HEK293 (cell line): ENCODE results near the gene CAPS.

Experiments used
- PRDM1 ChIP-seq: fragments of 450-650 bp; formaldehyde crosslinking; IDR thresholded peaks from 2 replicates; pipeline ENCODE4; 2016; ENCODE audit warnings: missing biosample characterization, missing genetic modification characterization
- PRDM6 ChIP-seq: fragments of 450-650 bp; formaldehyde crosslinking; IDR thresholded peaks from 2 replicates; pipeline ENCODE4 v1.5.1; 2017; ENCODE audit warnings: missing biosample characterization, missing genetic modification characterization
- ZBTB10 ChIP-seq: fragments of 450-650 bp; formaldehyde crosslinking; IDR thresholded peaks from 2 replicates; pipeline ENCODE4 v1.5.1; 2016; ENCODE audit warnings: missing biosample characterization, missing genetic modification characterization
- ZBTB17 ChIP-seq: fragments of 450-650 bp; formaldehyde crosslinking; IDR thresholded peaks from 2 replicates; pipeline ENCODE4 v1.5.1; 2016; ENCODE audit warnings: missing biosample characterization, missing genetic modification characterization
- ZBTB21 ChIP-seq: fragments of 450-650 bp; formaldehyde crosslinking; IDR thresholded peaks from 2 replicates; pipeline ENCODE4 v1.5.1; 2017; ENCODE audit warnings: missing biosample characterization, missing genetic modification characterization
- ZBTB48 ChIP-seq: fragments of 450-650 bp; formaldehyde crosslinking; IDR thresholded peaks from 2 replicates; pipeline ENCODE4 v1.5.1; 2016; ENCODE audit warnings: missing biosample characterization, missing genetic modification characterization
- ZBTB49 ChIP-seq: fragments of 450-650 bp; formaldehyde crosslinking; IDR thresholded peaks from 2 replicates; pipeline ENCODE4 v1.5.1; 2016; ENCODE audit warnings: missing biosample characterization, missing genetic modification characterization, low read depth
- ZFHX2 ChIP-seq: fragments of 450-650 bp; formaldehyde crosslinking; conservative IDR thresholded peaks from 2 replicates; pipeline ENCODE4 v1.5.1; 2016; ENCODE audit warnings: missing biosample characterization, missing genetic modification characterization
- ZIC2 ChIP-seq: fragments of 450-650 bp; formaldehyde crosslinking; IDR thresholded peaks from 2 replicates; pipeline ENCODE4 v1.5.1; 2016; ENCODE audit warnings: missing biosample characterization, missing genetic modification characterization
- ZNF10 ChIP-seq: fragments of 450-650 bp; formaldehyde crosslinking; IDR thresholded peaks from 2 replicates; pipeline ENCODE4 v1.5.1; 2017; ENCODE audit warnings: missing biosample characterization, missing genetic modification characterization
- ZNF133 ChIP-seq: fragments of 450-650 bp; formaldehyde crosslinking; IDR thresholded peaks from 2 replicates; pipeline ENCODE4 v1.5.1; 2016; ENCODE audit warnings: missing biosample characterization, missing genetic modification characterization
- ZNF140 ChIP-seq: fragments of 450-650 bp; formaldehyde crosslinking; IDR thresholded peaks from 2 replicates; pipeline ENCODE4 v1.5.1; 2016; ENCODE audit warnings: missing biosample characterization, missing genetic modification characterization
- ZNF473 ChIP-seq: fragments of 450-650 bp; formaldehyde crosslinking; IDR thresholded peaks from 2 replicates; pipeline ENCODE4 v1.5.1; 2017; ENCODE audit warnings: missing biosample characterization, missing genetic modification characterization
- ZNF48 ChIP-seq: fragments of 450-650 bp; formaldehyde crosslinking; IDR thresholded peaks from 2 replicates; pipeline ENCODE4 v1.5.1; 2016; ENCODE audit warnings: missing biosample characterization, missing genetic modification characterization
- ZNF501 ChIP-seq: fragments of 450-650 bp; formaldehyde crosslinking; IDR thresholded peaks from 2 replicates; pipeline ENCODE4 v1.5.1; 2016; ENCODE audit warnings: missing biosample characterization, missing genetic modification characterization
- ZNF558 ChIP-seq: fragments of 450-650 bp; formaldehyde crosslinking; IDR thresholded peaks from 2 replicates; pipeline ENCODE4 v1.5.1; 2016; ENCODE audit warnings: missing biosample characterization, missing genetic modification characterization
- ZNF596 ChIP-seq: fragments of 450-650 bp; IDR thresholded peaks from 2 replicates; pipeline ENCODE4 v1.5.0; 2018; ENCODE audit warnings: missing biosample characterization, mild to moderate bottlenecking, missing genetic modification characterization, moderate library complexity
- ZNF629 ChIP-seq: fragments of 450-650 bp; formaldehyde crosslinking; IDR thresholded peaks from 2 replicates; pipeline ENCODE4 v1.5.1; 2017; ENCODE audit warnings: missing biosample characterization, missing genetic modification characterization
- ZNF654 ChIP-seq: fragments of 450-650 bp; formaldehyde crosslinking; IDR thresholded peaks from 2 replicates; pipeline ENCODE4 v1.5.1; 2016; ENCODE audit warnings: low read depth, missing biosample characterization, missing genetic modification characterization
- ZNF747 ChIP-seq: fragments of 450-650 bp; formaldehyde crosslinking; IDR thresholded peaks from 2 replicates; pipeline ENCODE4 v1.5.1; 2016; ENCODE audit warnings: missing biosample characterization, missing genetic modification characterization
- TF ChIP-seq, protein P1 (sequence below): fragments of 450-650 bp; formaldehyde crosslinking; IDR thresholded peaks from 2 replicates; pipeline ENCODE4 v1.5.1; 2016; ENCODE audit warnings: missing biosample characterization, missing genetic modification characterization
- TF ChIP-seq, protein P2 (sequence below): fragments of 450-650 bp; formaldehyde crosslinking; IDR thresholded peaks from 2 replicates; pipeline ENCODE4 v1.5.1; 2016; ENCODE audit warnings: missing biosample characterization, missing genetic modification characterization
- TF ChIP-seq, protein P3 (sequence below): fragments of 450-650 bp; formaldehyde crosslinking; optimal IDR thresholded peaks from 2 replicates; pipeline ENCODE3; 2016; ENCODE audit warnings: missing biosample characterization, mild to moderate bottlenecking, missing genetic modification characterization
- TF ChIP-seq, protein P4 (sequence below): fragments of 450-650 bp; formaldehyde crosslinking; IDR thresholded peaks from 2 replicates; pipeline ENCODE4 v1.5.1; 2016; ENCODE audit warnings: missing biosample characterization, missing genetic modification characterization

Gene CAPS

DNA sequence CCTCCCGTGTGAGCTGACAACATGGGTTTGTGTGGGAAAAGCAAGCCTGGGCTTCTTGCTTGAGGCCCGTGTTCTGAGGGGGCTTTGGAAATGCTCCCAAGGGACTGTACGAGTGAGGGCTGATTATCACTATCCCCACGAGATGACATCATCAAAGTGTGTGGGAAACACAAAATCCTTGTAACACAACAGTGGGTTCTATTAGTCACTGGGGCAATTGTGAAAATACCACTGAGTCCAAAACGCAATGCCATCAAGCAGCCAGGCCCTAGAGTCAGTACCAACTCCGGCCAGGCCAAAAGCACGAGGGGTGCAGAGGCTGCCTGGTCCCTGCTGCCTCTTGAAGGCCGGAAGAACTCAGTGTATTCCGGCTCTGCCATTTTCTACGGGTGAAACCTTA, 29.6 kb downstream of the CAPS start (continued):
- TF ChIP-seq PRDM1 (tag by site-specific recombination) (no peak), ZNF48 (no peak), ZNF140 (tag by site-specific recombination) (no peak), ZNF133 (tag by site-specific recombination) (no peak), ZNF473 (no peak), ZBTB10 (tag by site-specific recombination) (no peak), ZNF596 (tag by site-specific recombination) (no peak), ZNF558 (tag by site-specific recombination) (no peak), ZIC2 (tag by site-specific recombination) (no peak), ZNF501 (tag by site-specific recombination) (no peak), ZBTB48 (tag by site-specific recombination) (peak; percentile 69; the same call in 1 of the 2 replicates), ZFHX2 (tag by site-specific recombination) (peak; percentile 80), ZNF654 (no peak), ZBTB21 (tag by site-specific recombination) (peak; percentile 54), ZNF629 (tag by site-specific recombination) (peak; percentile 66), PRDM6 (tag by site-specific recombination) (no peak), ZNF747 (tag by site-specific recombination) (no peak), ZBTB17 (tag by site-specific recombination) (peak; percentile 36), ZNF10 (tag by site-specific recombination) (no peak), ZBTB49 (tag by site-specific recombination) (no peak)
- TF ChIP-seq, protein P1, sequence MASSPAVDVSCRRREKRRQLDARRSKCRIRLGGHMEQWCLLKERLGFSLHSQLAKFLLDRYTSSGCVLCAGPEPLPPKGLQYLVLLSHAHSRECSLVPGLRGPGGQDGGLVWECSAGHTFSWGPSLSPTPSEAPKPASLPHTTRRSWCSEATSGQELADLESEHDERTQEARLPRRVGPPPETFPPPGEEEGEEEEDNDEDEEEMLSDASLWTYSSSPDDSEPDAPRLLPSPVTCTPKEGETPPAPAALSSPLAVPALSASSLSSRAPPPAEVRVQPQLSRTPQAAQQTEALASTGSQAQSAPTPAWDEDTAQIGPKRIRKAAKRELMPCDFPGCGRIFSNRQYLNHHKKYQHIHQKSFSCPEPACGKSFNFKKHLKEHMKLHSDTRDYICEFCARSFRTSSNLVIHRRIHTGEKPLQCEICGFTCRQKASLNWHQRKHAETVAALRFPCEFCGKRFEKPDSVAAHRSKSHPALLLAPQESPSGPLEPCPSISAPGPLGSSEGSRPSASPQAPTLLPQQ (tag by site-specific recombination), result peak; percentile 41; the same call in 1 of the 2 replicates
- TF ChIP-seq, protein P2, sequence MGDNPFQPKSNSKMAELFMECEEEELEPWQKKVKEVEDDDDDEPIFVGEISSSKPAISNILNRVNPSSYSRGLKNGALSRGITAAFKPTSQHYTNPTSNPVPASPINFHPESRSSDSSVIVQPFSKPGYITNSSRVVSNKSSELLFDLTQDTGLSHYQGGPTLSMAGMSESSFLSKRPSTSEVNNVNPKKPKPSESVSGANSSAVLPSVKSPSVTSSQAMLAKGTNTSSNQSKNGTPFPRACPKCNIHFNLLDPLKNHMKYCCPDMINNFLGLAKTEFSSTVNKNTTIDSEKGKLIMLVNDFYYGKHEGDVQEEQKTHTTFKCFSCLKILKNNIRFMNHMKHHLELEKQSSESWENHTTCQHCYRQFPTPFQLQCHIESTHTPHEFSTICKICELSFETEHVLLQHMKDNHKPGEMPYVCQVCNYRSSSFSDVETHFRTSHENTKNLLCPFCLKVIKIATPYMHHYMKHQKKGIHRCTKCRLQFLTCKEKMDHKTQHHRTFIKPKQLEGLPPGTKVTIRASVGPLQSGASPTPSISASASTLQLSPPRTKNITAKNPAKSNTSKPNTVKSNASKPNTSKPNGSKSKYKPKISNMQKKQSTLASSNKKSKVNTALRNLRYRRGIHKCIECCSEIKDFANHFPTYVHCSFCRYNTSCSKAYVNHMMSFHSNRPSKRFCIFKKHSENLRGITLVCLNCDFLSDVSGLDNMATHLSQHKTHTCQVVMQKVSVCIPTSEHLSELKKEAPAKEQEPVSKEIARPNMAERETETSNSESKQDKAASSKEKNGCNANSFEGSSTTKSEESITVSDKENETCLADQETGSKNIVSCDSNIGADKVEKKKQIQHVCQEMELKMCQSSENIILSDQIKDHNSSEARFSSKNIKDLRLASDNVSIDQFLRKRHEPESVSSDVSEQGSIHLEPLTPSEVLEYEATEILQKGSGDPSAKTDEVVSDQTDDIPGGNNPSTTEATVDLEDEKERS (tag by site-specific recombination), result no peak
- TF ChIP-seq, protein P3, sequence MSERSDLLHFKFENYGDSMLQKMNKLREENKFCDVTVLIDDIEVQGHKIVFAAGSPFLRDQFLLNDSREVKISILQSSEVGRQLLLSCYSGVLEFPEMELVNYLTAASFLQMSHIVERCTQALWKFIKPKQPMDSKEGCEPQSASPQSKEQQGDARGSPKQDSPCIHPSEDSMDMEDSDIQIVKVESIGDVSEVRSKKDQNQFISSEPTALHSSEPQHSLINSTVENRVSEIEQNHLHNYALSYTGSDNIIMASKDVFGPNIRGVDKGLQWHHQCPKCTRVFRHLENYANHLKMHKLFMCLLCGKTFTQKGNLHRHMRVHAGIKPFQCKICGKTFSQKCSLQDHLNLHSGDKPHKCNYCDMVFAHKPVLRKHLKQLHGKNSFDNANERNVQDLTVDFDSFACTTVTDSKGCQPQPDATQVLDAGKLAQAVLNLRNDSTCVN (tag by site-specific recombination), result peak; percentile 13
- TF ChIP-seq, protein P4, sequence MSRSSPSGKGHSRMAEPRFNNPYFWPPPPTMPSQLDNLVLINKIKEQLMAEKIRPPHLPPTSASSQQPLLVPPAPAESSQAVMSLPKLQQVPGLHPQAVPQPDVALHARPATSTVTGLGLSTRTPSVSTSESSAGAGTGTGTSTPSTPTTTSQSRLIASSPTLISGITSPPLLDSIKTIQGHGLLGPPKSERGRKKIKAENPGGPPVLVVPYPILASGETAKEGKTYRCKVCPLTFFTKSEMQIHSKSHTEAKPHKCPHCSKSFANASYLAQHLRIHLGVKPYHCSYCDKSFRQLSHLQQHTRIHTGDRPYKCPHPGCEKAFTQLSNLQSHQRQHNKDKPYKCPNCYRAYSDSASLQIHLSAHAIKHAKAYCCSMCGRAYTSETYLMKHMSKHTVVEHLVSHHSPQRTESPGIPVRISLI (tag by site-specific recombination), result no peak
